ENCODE results near the gene COQ7. TPM values are rescaled to one million over a fixed set of nuclear protein-coding genes. Genes with fewer than 3 reads are reported as not detected.

COQ7 gene
- total RNA-seq, 1 experiment from 2014 or later = 26.6 TPM

- ATAC-seq (no peak), DNase-seq (ENCODE audit: low read depth, low spot score) (no peak)
- POLR2A ChIA-PET = interaction anchor here (0.6 kb wide), 1 partner anchor 230 kb away, joined by 3 read pairs; no protein-coding TSS in a partner anchor
- H3K4me3 ChIP-seq (replicated peaks in 1 of 2; ENCODE audit: low read depth in 1 of 2, low read length in 2 of 2) = no peak overlapping the region
- TF ChIP-seq CEBPB (IDR thresholded peaks at IDR 0.05; ENCODE audit: low read depth) = no peak
- no peak for TF ChIP-seq ATF3 (IDR thresholded peaks at IDR 0.05)
- TF ChIP-seq ELF1 (IDR thresholded peaks at IDR 0.05; ENCODE audit: borderline replicate concordance, low read depth) = no peak
- TF ChIP-seq, protein P1, sequence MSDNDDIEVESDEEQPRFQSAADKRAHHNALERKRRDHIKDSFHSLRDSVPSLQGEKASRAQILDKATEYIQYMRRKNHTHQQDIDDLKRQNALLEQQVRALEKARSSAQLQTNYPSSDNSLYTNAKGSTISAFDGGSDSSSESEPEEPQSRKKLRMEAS (IDR thresholded peaks at IDR 0.05) = no peak
- no peak for TF ChIP-seq YY1 (IDR thresholded peaks at IDR 0.05; ENCODE audit: extremely low read depth, insufficient replicate concordance, low read depth, low read length)
- RAD21 ChIA-PET (ENCODE audit: low non-redundant PET in 1 of 2, low total read pairs in 2 of 2, uncharacterized antibody in 2 of 2, unreplicated experiment in 2 of 2) = no interaction called here
- H3K4me2 ChIP-seq (ENCODE audit: low read length) = no peak overlapping the region
- H4K20me1 ChIP-seq (ENCODE audit: insufficient read depth) = no peaks in the 10 kb centered on the region
- intact Hi-C loops (cut with micrococcal nuclease) = no loop called here
- no peaks in the 10 kb centered on the region for H3K79me2 ChIP-seq (ENCODE audit: insufficient read depth, low read length)
- peaks cover 35 to 44% of the 10 kb centered on the region in 2 experiments for H3K4me1 ChIP-seq (ENCODE audit: control insufficient read depth in 1 of 2, insufficient read depth in 2 of 2, low read length in 2 of 2)
- H3K36me3 ChIP-seq (ENCODE audit: control insufficient read depth in 1 of 2, insufficient read depth in 2 of 2, low read length in 2 of 2) = no peaks in the 10 kb centered on the region
- H3K9me2 ChIP-seq (ENCODE audit: insufficient read depth) = no peaks in the 10 kb centered on the region
- H3K27ac ChIP-seq (ENCODE audit: low read depth, low read length) = no peak overlapping the region
- CTCF ChIA-PET = no interaction called here
- H3K27me3 ChIP-seq (ENCODE audit: insufficient read depth, low read length) = no peaks in the 10 kb centered on the region
- peaks cover 0 to 11% of the 10 kb centered on the region in 2 experiments; a peak in 1 of 4 replicates for H3K9me3 ChIP-seq (ENCODE audit: control insufficient read depth in 1 of 2, insufficient read depth in 1 of 2, low read depth in 1 of 2, low read length in 2 of 2)
- no TSS peak for BruUV-seq (replicated peaks)
- H3K9ac ChIP-seq (ENCODE audit: low read length) = no peak overlapping the region
- no peak overlapping the region for H2AFZ ChIP-seq (ENCODE audit: low read depth, low read length, poor library complexity, severe bottlenecking)
Observed at GRCh38 chr16:19128454-19129200, 61.2 kb downstream of the COQ7 start.

Other genes starting within 250 kb of the COQ7 start
- gene SMG1, start 141.2 kb upstream of the COQ7 start, total RNA-seq (2021; ENCODE audit: unreplicated experiment) = 72.7 TPM
- gene TMC7, start 83.7 kb upstream of the COQ7 start, total RNA-seq (2021; ENCODE audit: unreplicated experiment) = 5.2 TPM
- gene ITPRIPL2, start 46.4 kb downstream of the COQ7 start, total RNA-seq (2021; ENCODE audit: unreplicated experiment) = 67.9 TPM
- 10.3 TPM for gene SYT17, start 100.6 kb downstream of the COQ7 start, total RNA-seq (2021; ENCODE audit: unreplicated experiment)
- not detected for gene CLEC19A, start 218.1 kb downstream of the COQ7 start, total RNA-seq (2021; ENCODE audit: unreplicated experiment)